ENCODE data around the gene FAM217B. TPM values are rescaled to one million over a fixed set of nuclear protein-coding genes. Genes with fewer than 3 reads are reported as not detected.

The FAM217B gene
- total RNA-seq, 1 donor from 2014 or later: 10.8 TPM

DNA sequence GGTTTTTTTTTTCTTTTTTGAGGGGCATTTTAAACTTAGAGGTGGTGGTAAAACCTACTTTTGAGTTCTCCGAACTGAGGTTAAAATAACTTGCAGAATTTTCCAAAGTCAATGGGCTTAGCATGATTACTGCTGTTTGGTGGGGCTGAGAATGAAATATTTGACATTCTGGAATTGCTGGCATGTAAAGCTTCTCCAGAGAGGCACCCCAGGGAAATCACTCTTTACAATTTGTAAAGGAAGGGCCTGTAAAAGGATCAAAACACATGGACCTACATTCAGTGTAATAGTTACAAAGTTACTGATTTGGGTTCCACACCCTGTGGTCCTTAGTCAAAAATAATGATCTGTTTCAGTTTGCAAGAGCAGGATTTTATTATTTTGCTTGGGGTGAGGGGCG, 5.5 kb downstream of the FAM217B start:
- TF ChIP-seq, protein P1, sequence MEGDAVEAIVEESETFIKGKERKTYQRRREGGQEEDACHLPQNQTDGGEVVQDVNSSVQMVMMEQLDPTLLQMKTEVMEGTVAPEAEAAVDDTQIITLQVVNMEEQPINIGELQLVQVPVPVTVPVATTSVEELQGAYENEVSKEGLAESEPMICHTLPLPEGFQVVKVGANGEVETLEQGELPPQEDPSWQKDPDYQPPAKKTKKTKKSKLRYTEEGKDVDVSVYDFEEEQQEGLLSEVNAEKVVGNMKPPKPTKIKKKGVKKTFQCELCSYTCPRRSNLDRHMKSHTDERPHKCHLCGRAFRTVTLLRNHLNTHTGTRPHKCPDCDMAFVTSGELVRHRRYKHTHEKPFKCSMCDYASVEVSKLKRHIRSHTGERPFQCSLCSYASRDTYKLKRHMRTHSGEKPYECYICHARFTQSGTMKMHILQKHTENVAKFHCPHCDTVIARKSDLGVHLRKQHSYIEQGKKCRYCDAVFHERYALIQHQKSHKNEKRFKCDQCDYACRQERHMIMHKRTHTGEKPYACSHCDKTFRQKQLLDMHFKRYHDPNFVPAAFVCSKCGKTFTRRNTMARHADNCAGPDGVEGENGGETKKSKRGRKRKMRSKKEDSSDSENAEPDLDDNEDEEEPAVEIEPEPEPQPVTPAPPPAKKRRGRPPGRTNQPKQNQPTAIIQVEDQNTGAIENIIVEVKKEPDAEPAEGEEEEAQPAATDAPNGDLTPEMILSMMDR (IDR thresholded peaks at IDR 0.05; ENCODE audit: insufficient read depth, low read length, poor library complexity, severe bottlenecking): no peak
- H3K27me3 ChIP-seq (ENCODE audit: control insufficient read depth, insufficient read depth, low read length): no peaks in the 10 kb centered on the region
- H3K36me3 ChIP-seq (ENCODE audit: control insufficient read depth, insufficient read depth, low read length): no peaks in the 10 kb centered on the region
- H3K4me3 ChIP-seq (ENCODE audit: low read depth, low read length): no peak overlapping the region
- DNase-seq (ENCODE audit: low read depth): no peak

GRCh38 chr20:59947376-59947775, 7.2 kb downstream of the FAM217B start:
- Histone ChIP-seq H3K27me3 (ENCODE audit: control insufficient read depth, insufficient read depth, low read length) (no peaks in the 10 kb centered on the region), H3K36me3 (ENCODE audit: control insufficient read depth, insufficient read depth, low read length) (no peaks in the 10 kb centered on the region), H3K4me3 (ENCODE audit: low read depth, low read length) (no peak overlapping the region)
- TF ChIP-seq, protein P1 (IDR thresholded peaks at IDR 0.05; ENCODE audit: insufficient read depth, low read length, poor library complexity, severe bottlenecking): no peak
- no peak for DNase-seq (ENCODE audit: low read depth)

DNA sequence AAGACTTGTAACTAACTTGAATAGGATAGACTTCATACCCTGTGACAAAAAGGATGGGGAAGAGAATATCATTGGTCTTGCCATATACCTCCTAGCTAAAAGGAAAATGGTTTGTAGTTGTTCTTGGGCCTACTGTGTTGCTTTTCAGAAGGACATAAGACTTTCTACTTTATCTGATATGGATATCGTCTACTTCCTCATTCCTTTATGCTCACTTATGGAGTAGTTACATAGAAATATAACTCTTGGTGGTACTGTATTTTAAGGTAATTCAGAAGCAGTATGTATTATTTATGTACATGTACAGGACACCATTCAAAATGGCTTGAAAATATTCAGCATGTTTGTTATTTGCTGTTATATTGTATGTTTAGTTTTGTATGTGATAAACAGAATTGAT, 8.0 kb downstream of the FAM217B start:
- Histone ChIP-seq H3K27me3 (ENCODE audit: control insufficient read depth, insufficient read depth, low read length) (no peaks in the 10 kb centered on the region), H3K4me3 (ENCODE audit: low read depth, low read length) (no peak overlapping the region), H3K36me3 (ENCODE audit: control insufficient read depth, insufficient read depth, low read length) (no peaks in the 10 kb centered on the region)
- DNase-seq (ENCODE audit: low read depth): no peak
- TF ChIP-seq, protein P1 (IDR thresholded peaks at IDR 0.05; ENCODE audit: insufficient read depth, low read length, poor library complexity, severe bottlenecking): no peak

DNA sequence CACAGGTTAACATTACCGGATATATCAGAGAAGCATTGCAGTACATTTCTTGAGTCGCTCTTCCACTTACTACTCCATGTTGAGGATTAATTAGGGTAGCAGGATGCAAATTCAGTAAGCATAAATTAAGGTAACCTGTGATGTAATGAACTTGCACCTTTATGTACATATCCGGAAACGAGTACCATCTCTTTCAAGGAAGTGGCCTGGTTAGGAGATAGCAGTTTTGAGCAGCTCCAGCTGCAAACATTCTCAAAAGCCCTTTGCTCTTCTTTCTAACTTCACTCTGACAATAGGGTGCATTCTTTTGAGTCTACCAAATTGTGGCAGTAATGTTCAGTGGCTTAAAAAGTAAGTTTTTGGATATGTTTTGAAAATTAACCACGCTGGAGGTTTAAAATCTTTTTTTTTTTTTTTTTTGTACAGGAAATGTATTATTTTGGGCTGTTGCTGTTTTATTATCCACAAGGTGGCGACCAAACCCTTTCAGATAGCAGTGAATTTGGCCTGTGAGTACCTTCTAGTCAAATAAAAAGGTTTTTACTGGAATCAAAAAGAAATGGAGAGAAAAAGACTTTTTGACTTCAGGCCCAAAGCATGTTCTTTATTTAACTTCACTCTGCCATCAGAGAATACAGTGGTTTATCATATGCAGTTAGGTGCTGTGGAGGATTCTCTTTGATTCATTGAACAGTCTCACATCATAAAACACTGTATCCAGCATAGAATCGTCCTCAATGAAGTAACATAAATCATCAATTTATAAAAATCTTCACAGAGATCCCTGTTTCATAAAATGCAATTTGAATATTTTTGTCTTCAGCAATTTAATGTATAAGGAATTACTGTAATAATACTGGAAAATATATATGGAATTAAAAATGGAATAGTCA, 8.9 kb downstream of the FAM217B start:
- TF ChIP-seq, protein P1 (IDR thresholded peaks at IDR 0.05; ENCODE audit: insufficient read depth, low read length, poor library complexity, severe bottlenecking): peak; percentile 61
- Histone ChIP-seq H3K4me3 (ENCODE audit: low read depth, low read length) (no peak overlapping the region), H3K27me3 (ENCODE audit: control insufficient read depth, insufficient read depth, low read length) (no peaks in the 10 kb centered on the region), H3K36me3 (ENCODE audit: control insufficient read depth, insufficient read depth, low read length) (no peaks in the 10 kb centered on the region)
- no peak for DNase-seq (ENCODE audit: low read depth)

DNA sequence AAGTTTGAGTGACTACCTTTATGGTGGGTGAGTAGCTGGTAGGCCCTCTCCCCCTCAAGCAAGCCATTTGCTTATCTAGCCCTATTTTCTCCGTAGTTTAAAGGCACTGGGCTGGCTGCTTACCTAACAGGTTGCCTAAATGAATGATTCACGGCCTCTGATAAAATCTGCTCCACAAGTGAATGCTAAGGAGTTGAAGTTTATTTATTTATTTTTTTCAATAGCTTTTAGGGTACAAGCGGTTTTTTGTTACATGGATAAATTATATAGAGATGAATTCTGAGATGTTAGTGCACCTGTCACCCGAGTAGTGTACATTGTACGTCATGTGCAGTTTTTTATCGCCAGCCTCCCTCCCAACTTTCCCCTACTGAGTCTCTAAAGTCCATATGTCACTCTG, 9.7 kb downstream of the FAM217B start:
- H3K4me3 ChIP-seq (ENCODE audit: low read depth, low read length): no peak overlapping the region
- TF ChIP-seq, protein P1 (IDR thresholded peaks at IDR 0.05; ENCODE audit: insufficient read depth, low read length, poor library complexity, severe bottlenecking): no peak

More for the DNA sequence above, 9.7 kb downstream of the FAM217B start:
- Histone ChIP-seq H3K36me3 (ENCODE audit: control insufficient read depth, insufficient read depth, low read length) (no peaks in the 10 kb centered on the region), H3K27me3 (ENCODE audit: control insufficient read depth, insufficient read depth, low read length) (no peaks in the 10 kb centered on the region)
- DNase-seq (ENCODE audit: low read depth): no peak
